Stimulated activated CD4-positive, alpha-beta T cell treated with anti-CD3 and anti-CD28 coated beads, Interleukin-1b, Interleukin-23, amount 100 ng/mL, for 24 hours (primary cell): ENCODE measurements around the gene FAHD1.

Experiments used
- DNase-seq, 4 experiments: peaks; one replicate each; pipeline ENCODE4 v3.0.0-alpha.2; 2020; ENCODE audit warnings: low read depth in 4 of 4, low spot score in 1 of 4

The FAHD1 gene

DNA sequence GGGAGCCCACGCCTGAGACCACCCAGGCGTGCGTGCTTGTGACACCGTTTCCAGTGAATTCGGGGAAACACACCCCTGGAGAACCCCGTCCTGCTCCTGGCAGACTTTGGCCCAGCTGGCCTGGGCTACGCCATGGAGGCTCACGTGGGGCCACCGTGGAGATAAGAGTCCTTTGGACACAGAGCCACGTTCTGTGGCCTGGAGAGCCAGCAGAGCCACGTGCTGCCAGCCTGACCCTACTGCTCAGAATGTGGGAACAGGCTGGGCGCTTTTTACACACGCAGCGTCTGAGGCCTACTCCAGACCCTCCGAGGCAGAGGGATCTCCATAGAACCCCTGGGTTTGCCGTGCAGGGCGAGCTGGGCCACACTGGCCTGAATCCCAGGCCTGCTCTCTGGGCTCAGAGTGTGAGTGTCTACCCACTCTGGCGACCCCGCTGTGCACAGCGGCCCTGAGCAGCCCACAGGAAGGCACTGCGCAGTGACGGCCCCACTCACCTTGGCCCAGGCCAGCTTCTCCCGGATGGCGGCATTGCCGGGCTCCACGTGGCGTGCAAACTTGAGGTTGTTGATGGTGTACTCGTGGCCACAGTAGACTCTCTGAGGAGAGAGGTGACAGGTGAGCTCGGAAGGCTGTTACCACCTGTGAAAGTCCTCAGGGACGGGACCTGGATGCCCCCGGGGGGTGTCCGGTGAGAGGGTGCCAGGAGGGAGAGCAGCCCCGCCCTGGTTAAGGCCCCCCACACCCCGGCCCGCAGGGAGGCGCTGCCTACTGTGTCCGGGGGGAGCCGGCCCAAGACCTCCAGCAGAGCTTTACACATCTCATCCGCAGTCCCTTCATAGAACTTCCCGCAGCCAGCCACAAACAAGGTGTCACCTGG is 10.4 kb upstream of the FAHD1 start:
- DNase-seq: no peak

DNA sequence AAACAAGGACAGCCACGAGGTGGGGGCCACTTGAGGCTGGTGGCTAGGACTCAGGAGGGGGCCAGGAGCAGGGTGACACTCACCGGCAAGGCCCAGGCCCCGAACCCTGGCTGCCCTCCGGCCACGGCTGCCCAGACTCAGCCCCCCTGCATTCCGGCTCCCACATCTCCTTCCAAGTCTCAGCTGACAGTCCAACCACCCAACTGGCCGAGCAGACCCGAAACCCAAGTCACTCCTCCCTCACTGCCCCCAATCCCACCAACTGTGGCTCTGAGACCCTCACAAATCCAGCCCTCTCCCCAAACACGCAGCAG is 9.8 kb upstream of the FAHD1 start:
- DNase-seq: no peak

DNA sequence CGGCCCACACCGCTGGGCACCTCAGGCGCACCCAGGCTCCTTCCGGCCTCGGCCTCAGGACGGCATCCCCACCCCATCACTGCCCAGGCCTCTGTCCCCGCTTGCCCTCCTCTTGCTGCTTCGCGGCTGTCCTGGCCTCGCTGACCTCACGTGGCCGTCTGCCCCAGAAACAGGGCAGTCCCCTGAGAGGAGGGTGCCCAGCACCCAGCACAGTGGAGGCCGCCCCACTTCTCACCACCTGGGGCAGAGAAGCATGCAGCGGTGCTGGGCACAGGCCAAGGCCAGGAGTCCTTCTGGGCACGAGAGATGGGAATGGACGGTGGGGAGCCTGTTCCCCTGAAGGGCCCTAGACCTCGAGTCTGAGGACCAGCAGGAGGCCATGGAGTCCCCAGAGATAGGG is 9.3 kb upstream of the FAHD1 start:
- DNase-seq: no peak

DNA sequence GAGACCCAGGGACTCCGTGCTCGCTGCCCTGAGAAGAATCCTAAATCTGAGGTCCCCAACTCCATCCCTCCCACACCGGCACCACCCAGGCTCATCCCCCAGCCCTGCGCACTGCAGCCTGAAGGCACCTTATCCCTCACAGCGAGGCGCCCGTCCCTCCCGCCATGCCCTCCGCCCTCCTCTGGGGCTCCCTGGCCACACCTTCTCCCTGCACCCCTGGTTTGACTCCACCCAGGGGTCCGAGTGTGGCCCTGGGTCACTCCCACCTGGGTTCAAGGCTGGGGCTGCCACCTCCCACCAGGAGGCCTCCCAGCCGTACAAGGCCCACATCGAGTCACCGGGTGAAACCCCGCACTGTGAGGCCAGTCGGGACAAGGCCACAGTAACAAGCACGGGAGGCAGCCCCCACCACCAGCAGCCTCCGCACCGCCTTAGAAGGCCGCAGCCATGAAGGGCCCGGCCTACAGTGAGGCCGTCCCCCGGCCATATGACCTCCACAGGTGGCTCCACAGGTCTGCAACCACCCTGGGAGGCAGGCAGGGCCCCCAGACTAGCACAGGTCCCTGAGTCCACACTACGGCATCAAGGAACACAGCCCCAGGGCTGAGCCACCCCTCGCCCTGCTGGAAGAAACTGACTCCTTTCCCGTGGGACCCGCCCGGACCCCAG is 8.7 kb upstream of the FAHD1 start:
- DNase-seq: no peak

DNA sequence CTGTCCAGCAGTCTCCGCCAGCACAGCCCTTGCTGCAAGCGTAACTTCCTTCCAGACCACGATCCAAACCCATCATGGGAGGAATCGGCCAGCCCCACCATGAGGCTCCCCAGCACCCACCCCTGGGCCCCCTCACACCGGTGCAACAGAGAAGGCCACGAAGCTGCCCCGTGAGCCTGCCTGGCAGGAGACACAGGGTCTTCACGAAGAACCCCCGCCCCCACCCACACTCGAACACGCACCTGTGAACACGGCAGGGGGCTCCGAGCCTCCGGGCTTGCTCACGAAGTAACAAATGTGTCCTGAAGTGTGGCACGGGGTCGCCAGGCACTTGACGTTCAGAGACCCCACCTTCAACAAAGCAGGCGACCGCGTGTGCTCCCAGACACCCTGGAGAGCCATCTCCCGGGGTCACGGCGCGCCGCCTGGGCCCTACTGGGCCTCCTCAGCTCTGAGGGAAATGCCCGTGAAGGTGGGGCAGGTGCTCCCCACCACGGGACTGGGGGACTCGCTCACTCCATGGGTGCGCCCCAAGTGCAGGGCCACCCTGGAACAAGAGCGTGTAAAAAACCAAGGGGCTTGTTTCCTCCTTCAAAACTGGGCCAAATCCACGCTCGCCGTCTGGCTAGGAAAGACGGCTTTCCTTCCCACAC is 8.0 kb upstream of the FAHD1 start:
- DNase-seq: no peak

DNA sequence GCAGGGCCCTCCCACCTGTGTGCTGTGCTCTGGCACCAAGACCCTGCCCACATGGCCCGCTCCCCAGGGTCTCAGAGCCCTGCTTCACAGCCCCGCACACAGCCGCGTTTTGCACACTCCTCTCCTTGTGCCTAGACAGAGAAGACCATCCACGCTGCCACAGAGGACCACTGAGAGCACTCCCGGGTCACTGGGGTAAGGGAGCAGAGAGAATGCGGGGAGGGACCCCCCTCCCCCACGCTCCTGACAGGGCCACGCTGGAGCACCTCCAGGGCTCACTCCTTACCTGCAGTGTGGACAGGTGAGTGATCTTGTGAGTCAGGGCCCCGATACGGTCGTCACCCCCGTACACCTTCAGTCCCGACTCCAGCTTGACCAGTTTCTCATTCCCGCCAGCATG is 7.4 kb upstream of the FAHD1 start:
- DNase-seq: no peak

DNA sequence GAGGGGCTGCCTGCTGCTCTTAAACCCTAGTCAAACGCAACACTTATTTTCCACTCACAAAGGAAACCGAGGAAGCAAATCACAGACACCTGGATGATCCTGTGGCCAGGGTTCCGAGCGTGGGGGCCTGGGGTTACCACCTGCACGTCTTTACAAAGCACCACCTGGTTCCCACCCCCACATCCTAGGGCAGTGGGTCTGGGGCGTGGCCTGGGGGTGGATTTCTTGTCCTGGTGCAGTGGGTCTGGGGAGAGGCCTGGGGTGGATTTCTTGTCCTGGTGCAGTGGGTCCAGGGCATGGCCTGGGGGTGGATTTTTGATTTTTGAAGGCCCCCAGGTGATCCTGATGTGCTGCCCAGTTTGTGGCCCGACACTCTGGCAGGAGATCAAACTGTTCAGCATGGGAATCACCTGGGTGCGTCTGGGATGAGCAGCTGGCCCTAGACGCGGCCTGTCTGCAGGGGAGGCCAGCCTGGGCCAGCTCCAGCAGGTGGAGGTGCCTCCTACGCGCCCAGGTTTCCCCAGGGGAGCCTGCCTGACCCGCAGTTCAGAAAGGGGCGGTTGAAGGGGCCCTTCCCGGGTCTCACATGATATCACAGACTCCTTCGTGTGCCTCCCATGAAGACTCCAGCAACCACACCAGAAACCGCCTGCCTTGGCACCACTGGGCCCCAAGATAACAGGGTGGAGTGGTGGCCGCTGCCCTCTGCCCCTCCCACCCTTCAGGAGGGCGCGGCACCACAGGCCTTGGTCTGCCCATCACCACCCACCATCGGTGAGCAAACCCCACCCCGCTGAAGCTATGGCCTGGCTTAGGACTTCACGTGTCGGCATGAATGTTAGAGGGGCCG is 6.7 kb upstream of the FAHD1 start:
- DNase-seq: no peak

DNA sequence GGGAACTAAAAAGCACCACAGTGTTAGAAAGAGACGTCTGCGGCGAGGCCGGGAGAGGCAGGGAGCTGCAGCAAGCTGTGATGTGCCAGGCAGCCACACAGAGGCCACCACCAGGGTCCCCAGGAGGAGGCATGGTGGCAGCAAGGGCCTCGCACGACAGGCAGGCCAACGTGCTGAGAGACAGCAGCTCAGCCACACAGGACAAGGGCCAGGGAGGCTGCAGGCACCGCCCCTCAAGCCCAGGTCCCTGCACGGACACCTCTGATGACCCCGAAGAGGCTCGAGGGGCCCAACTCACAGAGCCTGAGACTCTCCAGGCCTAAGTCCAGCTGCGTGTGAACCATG is 6.1 kb upstream of the FAHD1 start:
- DNase-seq: no peak

DNA sequence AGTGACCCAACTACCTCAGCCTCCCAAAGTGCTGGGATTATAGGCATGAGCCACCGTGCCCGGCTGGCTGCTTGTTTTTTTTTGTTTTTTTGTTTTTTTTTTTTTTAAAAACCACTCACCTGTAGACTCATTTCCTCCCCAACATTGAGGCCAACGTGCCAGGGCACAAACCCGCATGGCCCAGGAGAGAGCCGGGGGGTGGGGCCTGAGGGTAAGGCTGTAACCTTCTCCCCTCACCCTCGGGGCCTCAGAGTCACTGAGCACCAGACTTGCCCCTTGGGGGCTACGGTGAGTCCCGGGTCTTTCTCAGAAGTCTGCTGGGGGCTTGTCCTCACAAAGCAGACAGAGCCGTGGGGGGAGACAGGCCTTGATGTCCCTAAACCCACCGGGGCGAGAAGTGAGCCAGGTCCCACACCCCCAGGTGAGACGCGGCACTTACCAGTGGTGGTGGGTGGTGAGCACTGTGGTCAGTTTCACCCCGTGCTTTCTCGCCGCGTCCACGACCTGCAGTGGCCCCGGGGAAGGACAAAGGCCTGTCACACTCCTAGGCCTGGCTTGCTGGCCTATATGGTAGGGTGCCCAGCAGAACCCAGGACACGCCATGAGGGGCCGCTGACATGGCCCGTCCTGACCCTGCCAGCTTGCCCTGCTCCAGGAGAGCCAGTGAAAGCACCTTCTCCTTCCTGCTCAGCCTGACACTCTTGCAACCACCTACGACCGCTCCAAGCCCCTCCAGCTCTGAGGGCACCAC is 5.0 kb upstream of the FAHD1 start:
- no peak for DNase-seq

DNA sequence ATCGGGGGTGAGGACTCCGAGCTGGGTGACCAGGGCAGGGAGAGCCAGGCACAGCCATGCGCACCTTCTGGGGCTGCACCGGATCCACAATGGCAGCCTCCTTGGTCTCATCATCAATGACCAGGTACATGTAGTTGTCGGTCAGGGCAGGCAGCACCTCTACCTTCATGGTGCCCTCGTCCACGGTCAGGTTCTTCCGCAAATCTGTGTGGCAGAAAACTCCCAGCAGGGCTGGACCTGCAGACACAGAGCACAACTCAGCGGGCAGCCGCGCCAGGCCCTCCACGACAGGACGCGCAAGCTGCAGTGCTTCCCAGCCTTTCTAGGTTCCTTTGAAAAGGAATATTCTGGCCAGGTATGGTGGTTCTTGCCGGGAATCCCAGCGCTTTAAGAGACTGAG is 4.2 kb upstream of the FAHD1 start:
- no peak for DNase-seq

DNA sequence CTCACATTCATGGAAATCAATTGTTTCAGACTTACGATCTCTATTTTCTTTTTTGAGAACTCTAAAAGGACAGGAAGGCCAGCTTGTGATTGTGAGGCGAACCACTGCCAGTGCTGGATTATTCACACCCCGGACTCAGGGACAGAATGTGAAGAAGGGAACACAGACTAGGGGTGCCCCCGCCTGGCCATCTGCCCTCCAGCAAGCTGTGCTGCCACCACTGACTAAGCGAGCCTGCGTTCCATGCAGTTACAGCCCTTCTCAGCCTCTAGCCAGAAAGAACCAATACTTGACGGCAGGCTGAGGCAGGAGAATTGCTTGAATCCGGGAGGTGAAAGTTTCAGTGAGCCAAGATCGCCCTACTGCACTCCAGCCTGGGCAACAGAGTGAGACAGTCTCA is 3.2 kb upstream of the FAHD1 start:
- DNase-seq: no peak

DNA sequence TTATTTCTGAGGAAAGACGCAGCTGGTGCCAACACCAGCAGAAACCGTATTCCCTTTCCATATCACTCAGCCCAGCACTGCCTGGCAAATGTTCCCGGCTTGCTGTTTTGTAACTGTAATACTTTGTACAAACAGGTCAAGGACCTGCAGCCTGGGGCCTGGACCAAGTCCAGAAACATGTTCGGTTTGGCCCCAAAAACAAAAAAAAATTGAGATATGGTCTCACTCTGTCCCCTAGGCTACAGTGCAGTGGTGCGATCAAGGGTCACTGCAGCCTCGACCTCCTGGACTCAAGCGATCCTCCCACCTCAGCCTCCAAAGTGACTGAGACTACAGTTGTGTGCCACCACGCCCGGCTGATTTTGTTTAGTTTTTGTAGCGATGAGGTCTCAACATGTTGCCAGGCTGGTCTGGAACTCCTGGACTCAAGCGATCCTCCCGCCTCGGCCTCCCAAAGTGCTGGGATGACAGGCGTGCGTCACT is 1.6 kb upstream of the FAHD1 start:
- no peak for DNase-seq

DNA sequence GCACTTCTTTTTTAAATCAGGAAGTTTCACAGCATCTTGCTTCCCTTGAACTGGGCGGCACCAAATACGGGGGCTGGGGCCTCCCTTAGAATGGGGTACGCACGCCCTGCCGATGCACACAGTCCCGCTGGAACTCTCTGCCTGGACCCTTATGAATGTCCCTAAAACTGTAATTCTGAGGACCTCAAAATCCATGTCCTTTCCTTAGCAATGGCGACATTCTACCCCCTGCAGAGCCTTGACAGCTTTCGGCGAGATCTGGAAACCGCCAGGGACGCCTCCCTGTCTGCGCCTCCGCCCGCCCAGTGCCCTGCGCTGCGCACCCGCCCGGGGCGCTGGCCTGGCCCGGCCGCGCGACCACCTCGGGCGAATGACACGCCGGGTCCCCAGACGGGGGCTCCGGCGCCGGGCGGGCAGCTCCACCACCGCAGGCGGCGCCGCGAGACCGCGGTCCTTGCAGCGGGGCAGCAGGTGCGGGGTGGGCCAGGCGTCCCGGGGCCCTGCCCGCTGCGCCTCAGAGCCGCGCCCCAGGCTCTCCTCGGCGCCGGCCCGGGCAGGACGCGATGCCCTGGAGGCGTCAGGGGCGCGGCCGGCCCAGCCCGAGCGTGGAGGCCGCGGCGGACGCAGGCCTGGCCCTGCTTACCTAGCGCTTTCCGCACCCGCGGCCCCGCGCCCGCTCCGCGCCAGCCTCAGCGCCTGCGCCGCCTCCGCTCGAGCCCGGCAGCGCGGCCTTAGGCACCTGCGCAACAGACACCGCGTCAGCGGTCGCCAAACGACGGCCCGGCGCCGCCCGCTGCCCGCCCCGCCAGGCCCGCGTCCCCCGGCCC is 929 bp upstream of the FAHD1 start:
- DNase-seq: peak; percentile 11 to 59 (median 47)

DNA sequence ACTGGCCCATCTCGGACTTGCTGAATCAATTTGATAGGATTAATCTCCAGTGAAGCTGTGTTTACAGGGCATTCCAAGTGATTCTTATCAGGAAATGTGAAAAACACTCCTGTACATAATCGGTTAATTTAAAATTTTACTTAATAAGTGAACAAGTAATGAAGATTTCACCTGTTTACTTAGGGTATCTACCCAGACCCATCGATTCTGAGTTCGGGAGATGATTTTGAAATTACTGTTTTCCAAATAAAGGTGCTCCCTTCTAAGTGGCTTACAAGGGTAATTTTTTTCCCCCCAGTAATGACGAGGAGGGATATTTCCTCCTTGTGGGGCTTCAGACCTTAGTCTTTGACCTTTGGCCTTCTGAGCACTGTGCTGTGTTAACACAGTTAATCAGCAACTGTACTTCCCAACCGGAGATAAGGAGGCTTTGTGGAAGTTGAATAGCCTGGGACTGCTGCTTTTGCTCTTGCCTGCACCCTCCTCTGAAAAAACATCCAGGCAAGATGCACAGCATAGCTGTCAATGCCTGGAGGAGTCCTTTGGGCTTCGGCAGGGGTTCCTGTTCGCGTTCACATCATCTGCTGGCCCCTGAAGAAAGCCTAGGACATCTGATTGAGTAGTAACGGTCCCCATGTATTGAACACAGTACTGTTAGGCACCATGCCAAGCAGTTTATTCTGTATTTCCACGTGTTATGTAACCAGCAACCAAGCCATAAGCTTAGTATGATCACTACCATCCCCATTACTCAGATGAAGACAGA is 1.8 kb downstream of the FAHD1 start:
- DNase-seq: no peak

DNA sequence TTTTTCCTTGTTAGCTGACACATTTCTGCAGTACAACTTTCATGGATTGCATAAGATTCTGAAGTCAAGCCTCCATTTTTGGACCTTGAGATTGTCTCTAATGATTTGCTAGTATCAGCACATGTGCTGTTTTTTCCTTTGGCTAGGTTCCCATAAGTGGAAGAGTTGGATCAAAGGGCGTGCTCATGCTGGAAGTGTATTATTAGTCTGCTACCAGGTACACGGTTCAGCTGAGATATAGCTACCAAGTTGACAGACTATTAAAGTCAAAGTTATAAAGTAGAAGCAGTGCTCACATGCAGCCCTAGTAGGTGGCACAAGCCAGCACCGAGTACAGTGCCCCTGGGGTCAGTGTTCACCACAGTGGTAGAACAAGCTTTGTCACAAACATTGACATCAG is 3.2 kb downstream of the FAHD1 start:
- DNase-seq: no peak

DNA sequence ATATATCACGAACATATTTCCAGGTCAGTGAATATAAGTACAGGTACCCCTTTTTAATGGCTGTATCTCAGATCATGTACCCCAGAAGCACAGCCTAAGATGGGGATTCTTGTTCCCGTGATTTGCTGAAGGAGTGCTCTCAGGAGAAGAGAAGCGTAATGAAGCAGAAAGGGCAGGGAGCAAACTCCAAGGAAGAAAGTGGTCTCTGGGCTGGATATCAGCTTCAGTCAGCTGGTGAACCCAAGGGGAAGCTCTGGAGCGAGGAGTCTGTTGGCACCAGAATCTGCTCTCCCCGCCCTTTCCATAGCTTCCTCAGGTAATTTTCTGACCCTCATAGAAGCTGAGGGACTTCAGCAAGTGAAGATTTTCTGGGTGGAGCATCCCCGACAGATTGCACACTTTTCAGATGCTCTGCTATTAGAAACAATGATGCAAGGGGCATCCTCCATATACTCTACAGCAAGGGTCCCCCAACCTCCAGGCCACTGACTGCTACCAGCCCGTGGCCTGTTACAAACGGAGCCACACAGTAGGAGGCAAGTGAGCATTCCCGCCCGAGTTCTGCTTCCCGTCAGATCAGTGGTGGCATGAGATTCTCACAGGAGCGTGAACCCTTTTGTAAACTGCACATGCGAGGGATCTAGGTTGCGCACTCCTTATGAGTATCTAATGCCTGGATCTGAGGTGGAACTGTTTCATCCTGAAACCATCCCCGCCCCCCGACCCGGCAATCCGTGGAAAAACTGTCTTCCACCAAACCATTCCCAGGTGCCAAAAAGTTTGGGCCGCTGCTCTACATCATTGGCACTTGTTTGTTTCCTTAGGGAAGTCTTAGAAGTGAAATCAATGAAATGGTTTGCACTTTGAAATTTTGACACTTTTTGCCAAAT is 4.4 kb downstream of the FAHD1 start:
- DNase-seq: no peak

DNA sequence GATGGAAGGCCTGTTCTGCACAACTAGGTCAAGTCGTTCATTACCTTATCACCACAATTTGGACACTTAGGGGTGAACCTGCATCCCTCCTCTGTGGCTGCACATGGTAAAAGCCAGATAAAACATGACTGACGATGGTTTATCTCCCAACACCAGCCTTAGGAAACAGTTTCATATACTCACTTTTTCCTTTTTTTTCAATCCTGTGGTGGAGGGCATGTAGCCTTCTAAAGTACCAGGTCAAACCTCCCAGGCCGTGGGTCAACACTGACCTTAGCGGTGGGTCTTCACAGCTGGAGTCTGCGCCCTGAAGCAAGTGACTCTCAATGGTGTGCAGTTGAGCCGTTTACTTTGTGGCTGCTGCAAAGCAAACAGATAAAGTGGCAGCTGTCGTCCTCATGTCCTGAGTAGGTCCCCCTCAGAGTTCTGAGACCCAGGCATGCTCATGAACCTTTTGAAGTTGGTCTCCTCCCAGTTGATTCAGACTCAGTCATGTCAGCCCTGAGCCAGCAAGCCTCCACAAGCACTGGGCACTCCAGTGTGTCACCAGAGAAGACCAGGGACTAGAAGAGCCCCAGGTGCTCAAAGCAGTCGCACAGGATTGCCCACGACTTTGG is 5.9 kb downstream of the FAHD1 start:
- DNase-seq: no peak

DNA sequence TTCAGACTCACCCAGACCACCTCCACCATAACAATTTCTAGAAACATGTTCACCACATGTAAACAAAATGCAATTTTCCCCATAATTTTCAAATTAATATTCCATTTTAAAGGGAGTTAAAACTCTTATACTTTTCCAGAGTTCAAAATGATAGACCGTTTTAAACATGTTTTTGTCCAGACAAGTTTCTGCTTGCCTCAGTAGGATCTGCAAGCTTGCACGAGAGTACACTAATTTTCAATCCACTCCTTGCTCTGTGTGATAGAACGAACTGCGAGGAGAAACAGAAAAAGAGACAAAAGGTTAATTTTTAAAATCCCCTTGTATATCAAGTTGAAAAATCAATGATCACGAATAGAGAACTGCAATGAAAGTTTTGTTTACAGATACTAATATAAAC is 7.1 kb downstream of the FAHD1 start:
- no peak for DNase-seq
